Liver (tissue), 9 donors: Measurements from ENCODE around the gene MLF1. TPM values are rescaled to one million over a fixed set of nuclear protein-coding genes. Genes with fewer than 3 reads are reported as not detected.

Experiments
- DNase-seq: peaks from one replicate; pipeline ENCODE4 v3.0.0-alpha.2; 2017; ENCODE audit warnings: low spot score
- H3K27ac ChIP-seq, 2 donors: one replicate each; pipeline ENCODE4 v1.7.0; 2013; ENCODE audit warnings: inconsistent platforms in 2 of 2, low read length in 2 of 2, control low read depth in 1 of 2, low read depth in 1 of 2, mild to moderate bottlenecking in 1 of 2
- H3K27me3 ChIP-seq, 4 donors: one replicate each; pipeline versions ENCODE4 v1.6.1 to v1.7.0; 2013; ENCODE audit warnings: low read length in 3 of 4, inconsistent platforms in 1 of 4, mild to moderate bottlenecking in 1 of 4, moderate library complexity in 1 of 4; ENCODE audit not compliant: control insufficient read depth in 4 of 4, insufficient read depth in 4 of 4
- H3K36me3 ChIP-seq, 4 donors: one replicate each; pipeline versions ENCODE4 v1.6.1 to v1.7.0; 2013; ENCODE audit warnings: low read length in 3 of 4, mild to moderate bottlenecking in 3 of 4, low read depth in 1 of 4, moderate library complexity in 1 of 4; ENCODE audit not compliant: control insufficient read depth in 4 of 4, insufficient read depth in 3 of 4
- H3K4me1 ChIP-seq, 4 donors: one replicate each; pipeline versions ENCODE4 v1.6.1 to v1.7.0; 2013; ENCODE audit warnings: low read length in 3 of 4, mild to moderate bottlenecking in 3 of 4, moderate library complexity in 1 of 4; ENCODE audit not compliant: control insufficient read depth in 4 of 4, insufficient read depth in 4 of 4
- H3K4me3 ChIP-seq, 3 donors: one replicate each; pipeline versions ENCODE4 v1.6.1 to v1.7.0; 2013; ENCODE audit warnings: low read length in 3 of 3, control low read depth in 1 of 3, low read depth in 1 of 3, mild to moderate bottlenecking in 1 of 3
- H3K9ac ChIP-seq, 2 donors: one replicate each; pipeline ENCODE4 v1.7.0; 2013; ENCODE audit warnings: low read length in 2 of 2, mild to moderate bottlenecking in 2 of 2, moderate library complexity in 2 of 2, control low read depth in 1 of 2, low read depth in 1 of 2
- H3K9me3 ChIP-seq, 4 donors: one replicate each; pipeline versions ENCODE4 v1.6.1 to v1.7.0; 2013; ENCODE audit warnings: low read length in 3 of 4; ENCODE audit not compliant: control insufficient read depth in 4 of 4
- ATF3 ChIP-seq: IDR thresholded peaks from 2 replicates; pipeline ENCODE4 v1.6.1; 2016; ENCODE audit warnings: antibody characterized with exemption
- EGR1 ChIP-seq, 2 donors: IDR thresholded peaks; 2 replicates each; pipeline ENCODE4 v1.6.1; 2016 to 2018; ENCODE audit warnings: antibody characterized with exemption in 2 of 2, low read depth in 2 of 2
- FOXA1 ChIP-seq: IDR thresholded peaks from 2 replicates; pipeline ENCODE4 v1.6.1; 2016; ENCODE audit warnings: antibody characterized with exemption
- FOXA2 ChIP-seq: IDR thresholded peaks from 2 replicates; pipeline ENCODE4 v1.6.1; 2016; ENCODE audit warnings: antibody characterized with exemption
- GABPA ChIP-seq, 2 donors: IDR thresholded peaks in 1 of 2; conservative IDR thresholded peaks in 1 of 2; 2 replicates each; pipeline ENCODE4 v1.6.1; 2016; ENCODE audit warnings: antibody characterized with exemption in 2 of 2, mild to moderate bottlenecking in 1 of 2, moderate library complexity in 1 of 2
- HNF4A ChIP-seq, 2 donors: conservative IDR thresholded peaks; 2 replicates each; pipeline ENCODE4 v1.6.1; 2016; ENCODE audit warnings: antibody characterized with exemption in 2 of 2, mild to moderate bottlenecking in 2 of 2
- HNF4G ChIP-seq: IDR thresholded peaks from 2 replicates; pipeline ENCODE4 v1.6.1; 2016; ENCODE audit warnings: antibody characterized with exemption
- JUND ChIP-seq, 2 donors: IDR thresholded peaks; 2 replicates each; pipeline ENCODE4 v1.6.1; 2016; ENCODE audit warnings: antibody characterized with exemption in 2 of 2
- NR2F2 ChIP-seq: IDR thresholded peaks from 2 replicates; pipeline ENCODE4 v1.6.1; 2016; ENCODE audit warnings: antibody characterized with exemption
- RAD21 ChIP-seq, 2 donors: IDR thresholded peaks; 2 replicates each; pipeline ENCODE4 v1.6.1; 2016; ENCODE audit warnings: antibody characterized with exemption in 2 of 2, mild to moderate bottlenecking in 2 of 2
- RXRA ChIP-seq, 2 donors: IDR thresholded peaks; 2 replicates each; pipeline ENCODE4 v1.6.1; 2017 to 2018; ENCODE audit warnings: antibody characterized with exemption in 2 of 2, mild to moderate bottlenecking in 1 of 2
- SP1 ChIP-seq: IDR thresholded peaks from 2 replicates; pipeline ENCODE4 v1.6.1; 2018; ENCODE audit warnings: antibody characterized with exemption, mild to moderate bottlenecking
- TAF1 ChIP-seq: conservative IDR thresholded peaks from 2 replicates; pipeline ENCODE4 v1.6.1; 2016; ENCODE audit warnings: antibody characterized with exemption, mild to moderate bottlenecking
- YY1 ChIP-seq: IDR thresholded peaks from 2 replicates; pipeline ENCODE4 v1.6.1; 2016; ENCODE audit warnings: antibody characterized with exemption, mild to moderate bottlenecking
- ZBTB33 ChIP-seq: IDR thresholded peaks from 2 replicates; pipeline ENCODE4 v1.6.1; 2016; ENCODE audit warnings: antibody characterized with exemption
- WGBS: extraction: QIAGEN DNeasy Blood & Tissue Kit; methylation state at CpG from one replicate; pipeline ENCODE4 v1.1.7; 2013; 5-methylcytosine and 5-hydroxymethylcytosine counted together
- polyA plus RNA-seq, 2 donors: library from polyadenylated mRNA; stranded (reverse) in 1 of 2; unstranded in 1 of 2; fragments of 200-250 nt in 1 of 2; fragments of >200 nt in 1 of 2; fragmentation: Nextera tagmentation in 1 of 2; extraction: Ambion mirVana in 1 of 2; gene quantifications; one replicate each; pipeline versions ENCODE4 v1.2.1 to v1.2.3, GENCODE V29; 2013 to 2015
- total RNA-seq, 2 donors: library from RNA; depleted of rRNA; stranded (reverse); fragments of >200 nt; gene quantifications; one replicate each; pipeline ENCODE4 v1.2.3, GENCODE V29; 2014
- TF ChIP-seq, protein P1 (sequence below): IDR thresholded peaks from 2 replicates; pipeline ENCODE4 v1.6.1; 2016; ENCODE audit warnings: antibody characterized with exemption, mild to moderate bottlenecking
- TF ChIP-seq, protein P2 (sequence below): fragments of 150-350 bp; IDR thresholded peaks from 2 replicates; pipeline ENCODE4 v1.5.1; 2017; ENCODE audit warnings: improper control_type of control experiment, low read depth, low read length; ENCODE audit not compliant: missing input control
- TF ChIP-seq, protein P3 (sequence below): IDR thresholded peaks from 2 replicates; pipeline ENCODE4 v1.6.1; 2016; ENCODE audit warnings: antibody characterized with exemption
- donor health status: healthy.
- donor health status: healthy.
- donor health status: healthy.
- donor health status: healthy.
- donor health status: healthy.

MLF1 gene
- total and polyA plus RNA-seq, 4 donors: 0.20 to 3.3 (median 0.45) TPM

GRCh38 chr3:158642474-158643210 lies 71.6 kb downstream of the MLF1 start (continued):
- no peak for TF ChIP-seq ZBTB33
- TF ChIP-seq NR2F2: no peak
- no peak for TF ChIP-seq HNF4G
- TF ChIP-seq RAD21 (IDR thresholded peaks at IDR 0.05): no peak
- no peak for TF ChIP-seq FOXA2

GRCh38 chr3:158644345-158644908 lies 73.4 kb downstream of the MLF1 start, which contains the start of gene GFM1:
Gene GFM1 (plus strand): TSS chr3:158644527. CDS start chr3:158644635, 108 bp downstream.
- Histone ChIP-seq H3K27ac (peak within 1 kb of the TSS; percentile 72 to 86), H3K9me3 (no peaks in the 10 kb centered on the region), H3K36me3 (peaks cover 0 to 5% (median 4%) of the 10 kb centered on the region in 4 donors), H3K4me1 (peaks cover 2 to 13% (median 11%) of the 10 kb centered on the region in 4 donors), H3K27me3 (peaks cover 0 to 2% (median 0%) of the 10 kb centered on the region in 4 donors), H3K4me3 (peak within 1 kb of the TSS; percentile 80 to 100 (median 85)), H3K9ac (peak within 1 kb of the TSS; percentile 87 to 92)
- DNase-seq: peak; percentile 89
- WGBS: under 1% methylated on average over 42 of the region's 42 CpGs
- TF ChIP-seq ATF3 (no peak), RAD21 (IDR thresholded peaks at IDR 0.05) (peak; percentile 67 to 81), GABPA (IDR thresholded peaks at IDR 0.05 in 1 of 2, conservative IDR thresholded peaks at IDR 0.05 in 1 of 2) (peak; percentile 83 to 98), NR2F2 (peak; percentile 72), FOXA1 (no peak), YY1 (peak; percentile 86), RXRA (IDR thresholded peaks at IDR 0.05) (peak; percentile 80 to 82), TAF1 (peak; percentile 44), HNF4G (peak; percentile 81), JUND (IDR thresholded peaks at IDR 0.05) (peak in 1 of 2 donors; percentile 75), ZBTB33 (peak; percentile 86), FOXA2 (no peak), SP1 (peak; percentile 79), HNF4A (conservative IDR thresholded peaks at IDR 0.05) (peak; percentile 90 to 95), EGR1 (IDR thresholded peaks at IDR 0.05; ENCODE audit: low read depth in 2 of 2) (peak; percentile 71 to 85)
- TF ChIP-seq, protein P1, sequence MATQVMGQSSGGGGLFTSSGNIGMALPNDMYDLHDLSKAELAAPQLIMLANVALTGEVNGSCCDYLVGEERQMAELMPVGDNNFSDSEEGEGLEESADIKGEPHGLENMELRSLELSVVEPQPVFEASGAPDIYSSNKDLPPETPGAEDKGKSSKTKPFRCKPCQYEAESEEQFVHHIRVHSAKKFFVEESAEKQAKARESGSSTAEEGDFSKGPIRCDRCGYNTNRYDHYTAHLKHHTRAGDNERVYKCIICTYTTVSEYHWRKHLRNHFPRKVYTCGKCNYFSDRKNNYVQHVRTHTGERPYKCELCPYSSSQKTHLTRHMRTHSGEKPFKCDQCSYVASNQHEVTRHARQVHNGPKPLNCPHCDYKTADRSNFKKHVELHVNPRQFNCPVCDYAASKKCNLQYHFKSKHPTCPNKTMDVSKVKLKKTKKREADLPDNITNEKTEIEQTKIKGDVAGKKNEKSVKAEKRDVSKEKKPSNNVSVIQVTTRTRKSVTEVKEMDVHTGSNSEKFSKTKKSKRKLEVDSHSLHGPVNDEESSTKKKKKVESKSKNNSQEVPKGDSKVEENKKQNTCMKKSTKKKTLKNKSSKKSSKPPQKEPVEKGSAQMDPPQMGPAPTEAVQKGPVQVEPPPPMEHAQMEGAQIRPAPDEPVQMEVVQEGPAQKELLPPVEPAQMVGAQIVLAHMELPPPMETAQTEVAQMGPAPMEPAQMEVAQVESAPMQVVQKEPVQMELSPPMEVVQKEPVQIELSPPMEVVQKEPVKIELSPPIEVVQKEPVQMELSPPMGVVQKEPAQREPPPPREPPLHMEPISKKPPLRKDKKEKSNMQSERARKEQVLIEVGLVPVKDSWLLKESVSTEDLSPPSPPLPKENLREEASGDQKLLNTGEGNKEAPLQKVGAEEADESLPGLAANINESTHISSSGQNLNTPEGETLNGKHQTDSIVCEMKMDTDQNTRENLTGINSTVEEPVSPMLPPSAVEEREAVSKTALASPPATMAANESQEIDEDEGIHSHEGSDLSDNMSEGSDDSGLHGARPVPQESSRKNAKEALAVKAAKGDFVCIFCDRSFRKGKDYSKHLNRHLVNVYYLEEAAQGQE: peak; percentile 82
- TF ChIP-seq, protein P2, sequence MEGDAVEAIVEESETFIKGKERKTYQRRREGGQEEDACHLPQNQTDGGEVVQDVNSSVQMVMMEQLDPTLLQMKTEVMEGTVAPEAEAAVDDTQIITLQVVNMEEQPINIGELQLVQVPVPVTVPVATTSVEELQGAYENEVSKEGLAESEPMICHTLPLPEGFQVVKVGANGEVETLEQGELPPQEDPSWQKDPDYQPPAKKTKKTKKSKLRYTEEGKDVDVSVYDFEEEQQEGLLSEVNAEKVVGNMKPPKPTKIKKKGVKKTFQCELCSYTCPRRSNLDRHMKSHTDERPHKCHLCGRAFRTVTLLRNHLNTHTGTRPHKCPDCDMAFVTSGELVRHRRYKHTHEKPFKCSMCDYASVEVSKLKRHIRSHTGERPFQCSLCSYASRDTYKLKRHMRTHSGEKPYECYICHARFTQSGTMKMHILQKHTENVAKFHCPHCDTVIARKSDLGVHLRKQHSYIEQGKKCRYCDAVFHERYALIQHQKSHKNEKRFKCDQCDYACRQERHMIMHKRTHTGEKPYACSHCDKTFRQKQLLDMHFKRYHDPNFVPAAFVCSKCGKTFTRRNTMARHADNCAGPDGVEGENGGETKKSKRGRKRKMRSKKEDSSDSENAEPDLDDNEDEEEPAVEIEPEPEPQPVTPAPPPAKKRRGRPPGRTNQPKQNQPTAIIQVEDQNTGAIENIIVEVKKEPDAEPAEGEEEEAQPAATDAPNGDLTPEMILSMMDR: peak; percentile 70
- TF ChIP-seq, protein P3, sequence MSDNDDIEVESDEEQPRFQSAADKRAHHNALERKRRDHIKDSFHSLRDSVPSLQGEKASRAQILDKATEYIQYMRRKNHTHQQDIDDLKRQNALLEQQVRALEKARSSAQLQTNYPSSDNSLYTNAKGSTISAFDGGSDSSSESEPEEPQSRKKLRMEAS: peak; percentile 93
